Fibroblast of mammary gland (primary cell): ENCODE data around the gene LLCFC1.

ENCODE experiments used
- DNase-seq: peaks from one replicate; pipeline ENCODE4 v3.0.0-alpha.2; 2010; ENCODE audit warnings: low read depth
- H3K4me3 ChIP-seq: 2 replicates; pipeline ENCODE4 v1.5.1; 2011; ENCODE audit warnings: low read depth, mild to moderate bottlenecking, low read length, moderate library complexity; ENCODE audit not compliant: control insufficient read depth
- TF ChIP-seq, protein P1 (sequence below): conservative IDR thresholded peaks from 2 replicates; pipeline ENCODE4 v1.5.1; 2011; ENCODE audit warnings: low read depth, low read length, inconsistent platforms; ENCODE audit not compliant: control insufficient read depth, insufficient read depth

The LLCFC1 gene

DNA sequence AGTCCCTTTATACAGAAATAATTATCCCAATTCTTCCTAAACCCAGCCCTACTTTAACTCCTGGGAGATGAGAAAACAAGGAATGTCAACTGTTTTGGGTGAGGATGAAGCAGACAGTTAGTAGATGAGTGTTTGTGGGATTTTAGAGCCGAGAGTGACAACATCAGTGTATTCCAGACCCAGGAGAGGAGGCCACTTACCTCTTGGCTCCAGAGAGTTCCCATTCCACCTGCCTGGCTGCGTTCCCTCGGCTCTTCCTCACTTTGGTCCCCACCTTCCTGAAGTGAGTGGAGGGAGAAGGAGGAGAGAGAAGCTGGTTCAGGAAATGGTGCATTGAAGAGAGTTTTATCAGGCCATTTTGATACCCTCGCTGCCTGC lies 22.3 kb downstream of the LLCFC1 start:
- TF ChIP-seq, protein P1, sequence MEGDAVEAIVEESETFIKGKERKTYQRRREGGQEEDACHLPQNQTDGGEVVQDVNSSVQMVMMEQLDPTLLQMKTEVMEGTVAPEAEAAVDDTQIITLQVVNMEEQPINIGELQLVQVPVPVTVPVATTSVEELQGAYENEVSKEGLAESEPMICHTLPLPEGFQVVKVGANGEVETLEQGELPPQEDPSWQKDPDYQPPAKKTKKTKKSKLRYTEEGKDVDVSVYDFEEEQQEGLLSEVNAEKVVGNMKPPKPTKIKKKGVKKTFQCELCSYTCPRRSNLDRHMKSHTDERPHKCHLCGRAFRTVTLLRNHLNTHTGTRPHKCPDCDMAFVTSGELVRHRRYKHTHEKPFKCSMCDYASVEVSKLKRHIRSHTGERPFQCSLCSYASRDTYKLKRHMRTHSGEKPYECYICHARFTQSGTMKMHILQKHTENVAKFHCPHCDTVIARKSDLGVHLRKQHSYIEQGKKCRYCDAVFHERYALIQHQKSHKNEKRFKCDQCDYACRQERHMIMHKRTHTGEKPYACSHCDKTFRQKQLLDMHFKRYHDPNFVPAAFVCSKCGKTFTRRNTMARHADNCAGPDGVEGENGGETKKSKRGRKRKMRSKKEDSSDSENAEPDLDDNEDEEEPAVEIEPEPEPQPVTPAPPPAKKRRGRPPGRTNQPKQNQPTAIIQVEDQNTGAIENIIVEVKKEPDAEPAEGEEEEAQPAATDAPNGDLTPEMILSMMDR, result no peak
- DNase-seq, result no peak
- no peak overlapping the region for H3K4me3 ChIP-seq

DNA sequence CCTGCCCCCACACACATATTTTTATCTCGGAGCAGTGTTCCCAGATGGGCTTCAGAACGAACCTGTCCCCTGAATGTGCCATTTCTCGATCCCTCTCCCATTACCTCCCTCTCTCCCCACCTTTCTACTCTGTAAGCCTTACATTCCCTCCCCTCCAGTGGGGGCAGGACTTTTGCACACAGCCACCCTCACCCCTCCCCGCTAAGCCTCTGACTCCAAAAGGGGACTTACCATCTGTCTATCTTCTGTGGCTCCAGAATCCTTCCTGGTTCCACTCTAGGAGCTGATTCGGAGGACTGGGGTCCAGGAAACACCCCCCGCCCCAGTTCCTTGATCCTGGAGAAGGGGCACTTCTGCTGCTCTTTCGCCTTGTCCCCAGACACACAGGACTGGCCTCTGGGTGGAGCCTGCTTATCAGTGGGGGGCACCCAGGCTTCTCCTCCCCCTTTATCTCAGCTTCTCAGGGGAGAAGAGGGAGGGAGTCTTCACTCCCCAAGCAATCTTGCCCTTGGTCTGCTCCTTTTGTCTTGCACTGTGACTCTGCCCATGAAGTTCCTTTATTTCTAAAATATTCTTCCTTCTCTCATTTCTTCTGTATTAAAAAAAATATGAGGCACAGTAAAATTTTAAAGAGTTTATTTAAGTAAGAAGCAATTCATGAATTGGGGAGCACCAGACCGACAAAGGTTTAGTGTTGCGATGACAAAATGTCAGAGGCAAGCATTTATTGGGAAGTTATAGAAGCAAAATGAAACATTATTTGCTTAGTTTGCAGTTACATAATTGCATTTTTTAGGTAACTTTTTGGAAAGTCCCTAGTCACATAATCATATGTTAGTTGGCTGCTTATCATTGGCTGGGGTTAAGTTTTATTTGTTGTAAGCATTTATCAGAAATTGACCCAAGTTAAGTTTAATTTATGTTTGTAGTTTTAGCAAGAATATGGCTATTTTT lies 23.0 kb downstream of the LLCFC1 start, which contains the start of gene KEL:
Gene KEL, minus strand, starts transcription at position 391 of the 954 bp plus-strand sequence. Its CDS starts 157 bp downstream, at position 234.
- TF ChIP-seq, protein P1, result no peak
- no peak within 1 kb of the TSS for H3K4me3 ChIP-seq
- DNase-seq, result no peak

- TF ChIP-seq, protein P1, result no peak
- DNase-seq, result no peak
- H3K4me3 ChIP-seq, result no peak overlapping the region
Observed at GRCh38 chr7:142962991-142963390, 23.7 kb downstream of the LLCFC1 start.

DNA sequence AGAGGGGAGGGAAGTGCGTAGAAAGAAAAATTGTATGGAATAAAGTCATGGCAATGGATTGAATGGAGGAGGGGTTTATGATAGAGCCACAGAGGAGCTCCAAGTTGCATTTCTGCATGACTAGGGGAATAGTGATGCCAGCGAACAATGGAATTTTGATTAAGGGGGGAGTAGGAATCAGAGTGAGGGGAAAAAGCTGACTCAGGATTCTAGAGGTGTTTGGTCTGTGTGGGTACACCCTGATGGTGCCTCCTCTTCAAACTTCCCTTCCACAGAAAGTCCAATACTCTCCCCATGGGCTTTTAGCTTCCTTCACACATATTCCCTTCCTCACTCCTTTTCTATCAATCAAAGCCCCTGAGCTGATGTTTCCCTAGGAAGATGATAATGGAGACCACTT lies 24.7 kb downstream of the LLCFC1 start:
- DNase-seq, result no peak
- TF ChIP-seq, protein P1, result no peak
- no peak overlapping the region for H3K4me3 ChIP-seq

- DNase-seq, result no peak
- no peak overlapping the region for H3K4me3 ChIP-seq
- TF ChIP-seq, protein P1, result no peak
Observed at GRCh38 chr7:142964502-142965246, 25.4 kb downstream of the LLCFC1 start.

DNA sequence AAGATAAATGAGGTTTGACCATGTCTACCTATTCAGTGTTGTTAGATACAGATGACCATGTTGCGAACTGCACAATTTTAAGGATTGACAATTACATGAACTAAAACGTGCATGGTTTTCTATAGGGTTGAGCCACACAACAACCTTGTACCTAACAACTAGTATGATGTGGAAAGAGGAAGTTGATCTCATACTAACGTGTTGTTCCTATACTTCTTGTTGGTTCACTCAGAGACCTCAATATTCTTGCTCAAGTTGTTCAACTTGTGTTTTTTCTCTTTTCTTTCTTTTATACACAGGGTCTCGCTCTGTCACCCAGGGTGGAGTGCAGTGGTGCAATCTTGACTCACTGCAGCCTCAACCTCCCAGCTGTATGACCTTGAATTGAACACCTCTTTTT lies 28.9 kb downstream of the LLCFC1 start:
- TF ChIP-seq, protein P1, result no peak
- no peak for DNase-seq
- H3K4me3 ChIP-seq, result no peak overlapping the region
